GM21528 (cell line): Measurements from ENCODE around the gene TCF7.
"Not testable (repeated sequence)": the region's sequence is repeated elsewhere in the genome, so short reads cannot be mapped to it uniquely, and the experiment has no call there.

ENCODE experiments used
- ATAC-seq: cut with Tn5 transposase; IDR thresholded peaks from one replicate; pipeline ENCODE4 v1.9.1; 2021; ENCODE audit warnings: mild to moderate bottlenecking, moderate library complexity; ENCODE audit not compliant: unreplicated experiment, low FRiP score

TCF7 gene

GRCh38 chr5:134142052-134142451 is 27.6 kb downstream of the TCF7 start:
- no peak for ATAC-seq

DNA sequence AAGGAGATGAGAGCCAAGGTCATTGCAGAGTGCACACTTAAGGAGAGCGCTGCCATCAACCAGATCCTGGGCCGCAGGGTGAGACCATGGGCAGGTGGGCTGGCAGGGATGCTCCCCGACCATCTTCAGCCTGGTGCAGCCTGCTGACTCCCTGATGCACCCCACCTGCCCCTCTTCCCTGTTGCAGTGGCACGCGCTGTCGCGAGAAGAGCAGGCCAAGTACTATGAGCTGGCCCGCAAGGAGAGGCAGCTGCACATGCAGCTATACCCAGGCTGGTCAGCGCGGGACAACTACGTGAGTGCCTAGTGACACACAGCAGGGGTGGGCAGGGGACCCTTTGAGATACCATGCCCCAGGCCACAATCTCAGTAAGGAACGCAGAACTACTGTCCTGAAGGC is 28.3 kb downstream of the TCF7 start:
- no peak for ATAC-seq

DNA sequence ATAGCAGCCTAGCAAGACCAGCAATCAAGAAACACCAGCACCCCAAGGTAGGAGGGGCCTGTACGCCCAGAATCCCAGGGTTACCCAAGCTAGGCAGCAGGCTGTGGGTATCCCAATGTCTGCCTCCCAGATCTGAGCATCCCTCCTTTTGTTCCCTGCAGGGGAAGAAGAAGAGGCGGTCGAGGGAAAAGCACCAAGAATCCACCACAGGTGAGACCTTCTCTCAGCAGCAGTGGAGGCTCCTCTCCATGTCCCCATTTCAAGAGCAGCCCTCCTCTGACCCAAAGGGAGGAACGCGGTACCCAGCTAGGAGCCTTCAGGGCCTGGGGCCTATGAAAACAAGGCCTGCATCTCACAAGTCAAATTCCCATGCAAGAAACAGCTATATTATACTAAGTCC is 28.9 kb downstream of the TCF7 start:
- no peak for ATAC-seq

- no peak for ATAC-seq
Observed at GRCh38 chr5:134143944-134144941, 29.8 kb downstream of the TCF7 start.

- no peak for ATAC-seq
Observed at GRCh38 chr5:134145041-134145757, 30.7 kb downstream of the TCF7 start.

DNA sequence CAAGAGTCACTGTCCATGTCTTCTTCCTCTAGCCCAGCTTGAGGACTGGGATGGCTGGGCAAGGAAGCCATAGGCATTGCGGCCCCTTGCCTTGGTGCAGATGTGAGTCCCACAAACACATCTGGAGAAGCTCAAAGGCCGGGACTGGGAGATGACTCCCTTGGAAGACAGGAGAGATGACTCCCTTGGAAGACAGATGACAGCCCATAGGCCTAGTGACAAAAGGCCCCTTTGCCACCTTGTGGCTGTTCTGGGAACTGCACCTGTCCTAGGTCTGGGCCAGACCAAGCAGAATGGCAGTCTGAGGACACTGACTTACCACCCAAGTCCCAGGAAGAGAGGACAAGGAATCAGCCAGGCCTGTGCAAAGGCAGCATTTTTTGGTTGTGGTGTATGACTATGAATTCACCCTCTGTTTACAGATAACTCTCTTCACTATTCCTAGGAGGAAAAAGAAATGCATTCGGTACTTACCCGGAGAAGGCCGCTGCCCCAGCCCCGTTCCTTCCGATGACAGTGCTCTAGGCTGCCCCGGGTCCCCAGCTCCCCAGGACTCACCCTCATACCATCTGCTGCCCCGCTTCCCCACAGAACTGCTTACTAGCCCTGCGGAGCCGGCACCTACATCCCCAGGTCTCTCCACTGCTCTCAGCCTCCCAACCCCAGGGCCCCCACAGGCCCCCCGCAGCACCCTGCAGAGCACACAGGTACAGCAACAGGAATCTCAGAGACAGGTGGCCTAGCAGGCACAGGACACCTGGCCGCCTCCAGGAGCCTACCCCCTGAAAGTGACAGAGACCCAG is 31.5 kb downstream of the TCF7 start:
- ATAC-seq = peak; percentile 52

- ATAC-seq = no peak
Observed at GRCh38 chr5:134146651-134147518, 32.4 kb downstream of the TCF7 start.

- no peak for ATAC-seq
Observed at GRCh38 chr5:134148316-134148715, 33.8 kb downstream of the TCF7 start.

- ATAC-seq = no peak
Observed at GRCh38 chr5:134148986-134149539, 34.6 kb downstream of the TCF7 start.

- ATAC-seq = no peak
Observed at GRCh38 chr5:134149571-134150303, 35.3 kb downstream of the TCF7 start.

DNA sequence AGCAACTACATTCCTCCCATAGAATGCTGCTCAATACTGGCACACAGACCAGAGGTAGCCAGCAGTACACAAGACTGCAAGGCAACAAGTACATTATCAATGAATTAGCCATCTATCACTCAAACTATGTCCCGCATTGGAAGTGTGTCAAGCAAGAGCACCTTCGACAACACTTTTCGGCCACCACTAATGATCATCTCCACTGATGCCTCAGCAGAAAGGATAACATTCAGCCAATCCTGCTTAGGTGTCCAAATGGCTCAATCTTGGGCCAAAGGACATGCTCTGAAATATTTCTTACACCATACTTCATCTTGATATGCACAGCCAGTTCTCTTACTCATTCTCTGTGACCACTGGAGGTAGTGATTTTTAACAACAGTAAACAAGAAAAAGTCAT is 37.2 kb downstream of the TCF7 start:
- no peak for ATAC-seq

GRCh38 chr5:134152173-134152832 is 37.8 kb downstream of the TCF7 start:
- not testable (repeated sequence) for ATAC-seq

- no peak for ATAC-seq
Observed at GRCh38 chr5:134153241-134153640, 38.8 kb downstream of the TCF7 start.

GRCh38 chr5:134153657-134154056 is 39.2 kb downstream of the TCF7 start:
- no peak for ATAC-seq

GRCh38 chr5:134161513-134162395 is 47.3 kb downstream of the TCF7 start:
- ATAC-seq = no peak

DNA sequence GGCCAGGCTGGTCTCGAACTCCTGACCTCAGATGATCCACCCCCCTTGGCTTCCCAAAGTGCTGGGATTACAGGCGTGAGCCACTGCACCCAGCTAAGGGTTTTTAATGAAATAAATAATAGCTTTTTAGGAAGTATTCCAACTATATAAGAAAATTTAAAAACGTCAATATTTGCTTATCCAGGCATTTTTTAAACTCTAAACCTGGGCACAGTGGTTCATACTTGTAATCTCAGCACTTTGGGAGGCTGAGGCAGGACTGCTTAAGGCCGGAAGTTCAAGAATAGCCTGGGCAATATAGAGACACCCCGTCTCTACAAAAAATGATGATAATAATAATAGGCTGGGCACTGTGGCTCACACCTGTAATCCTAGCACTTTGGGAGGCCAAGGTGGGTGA is 48.1 kb downstream of the TCF7 start:
- no peak for ATAC-seq

DNA sequence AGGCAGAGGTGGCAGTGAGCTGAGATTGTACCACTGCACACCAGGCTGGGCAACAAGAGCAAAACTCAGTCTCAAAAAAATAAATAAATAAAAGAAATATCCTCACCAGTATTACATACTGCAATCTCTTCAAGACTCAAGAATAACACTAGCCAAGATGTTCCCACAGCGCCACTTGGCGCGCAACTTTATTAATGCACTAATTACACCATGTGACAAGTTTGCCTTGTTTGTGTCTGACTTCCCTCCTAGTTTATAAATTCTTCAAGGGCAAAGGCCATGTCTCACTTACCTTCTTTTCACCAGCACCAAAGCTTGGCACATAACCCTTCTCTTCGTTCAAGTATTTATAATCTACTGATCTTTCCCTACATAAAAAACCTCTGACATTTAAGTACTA is 57.5 kb downstream of the TCF7 start:
- no peak for ATAC-seq
